ENCODE results near the gene SLC46A3. TPM values are rescaled to one million over a fixed set of nuclear protein-coding genes. Genes with fewer than 3 reads are reported as not detected.

SLC46A3 gene
- total RNA-seq, 2 experiments from 2014 or later: 10.3 to 10.9 TPM

GRCh38 chr13:28666897-28667488 is 51.8 kb downstream of the SLC46A3 start:
- CTCF ChIA-PET: no interaction called here
- ATAC-seq: no peak
- Mint-ChIP-seq H3K4me3 (no peak overlapping the region), H3K36me3 (ENCODE audit: low read depth) (peaks cover 77% of the 10 kb centered on the region), H3K27me3 (ENCODE audit: low read depth) (no peaks in the 10 kb centered on the region), H3K27ac (no peak overlapping the region), H3K4me1 (ENCODE audit: low read depth) (peaks cover 23% of the 10 kb centered on the region), H3K9me3 (ENCODE audit: insufficient read depth) (no peaks in the 10 kb centered on the region)
- DNase-seq: no peak
- POLR2A ChIA-PET: interaction anchor here (1.9 kb wide), 1 partner anchor 8 kb away, joined by 7 read pairs; the partner anchor contains the start of gene POMP

- DNase-seq: peak; percentile 48
- H3K36me3 Mint-ChIP-seq (ENCODE audit: low read depth): peaks cover 58% of the 10 kb centered on the region
Observed at GRCh38 chr13:28659621-28659970, 59.2 kb downstream of the SLC46A3 start.

GRCh38 chr13:28658796-28659620 is 59.8 kb downstream of the SLC46A3 start, which contains the start of gene POMP:
Gene POMP (plus strand): TSS chr13:28659130. CDS start chr13:28659185, 55 bp downstream.
- DNase-seq (peak; percentile 95), ATAC-seq (peak; percentile 92)
- Mint-ChIP-seq H3K36me3 (ENCODE audit: low read depth) (peaks cover 57% of the 10 kb centered on the region), H3K27me3 (ENCODE audit: low read depth) (no peaks in the 10 kb centered on the region), H3K27ac (peak within 1 kb of the TSS; percentile 97), H3K4me1 (ENCODE audit: low read depth) (peaks cover 58% of the 10 kb centered on the region), H3K9me3 (ENCODE audit: insufficient read depth) (no peaks in the 10 kb centered on the region), H3K4me3 (peak within 1 kb of the TSS; percentile 98)
- ChIA-PET POLR2A (interaction anchor here (0.5 to 2.6 kb wide), 21 partner anchors 9 to 1216 kb away, joined by 3 to 29 read pairs (median 6); partner anchors contain the start of genes PAN3 and SLC46A3), CTCF (interaction anchor here (0.7 to 2.0 kb wide), 10 partner anchors 16 to 522 kb away, joined by 3 to 9 read pairs (median 4); no protein-coding TSS in a partner anchor)

More at GRCh38 chr13:28659621-28659970, 59.2 kb downstream of the SLC46A3 start:
- Mint-ChIP-seq H3K4me3 (peak overlapping the region; percentile 98), H3K27ac (peak overlapping the region; percentile 97), H3K4me1 (ENCODE audit: low read depth) (peaks cover 58% of the 10 kb centered on the region), H3K27me3 (ENCODE audit: low read depth) (no peaks in the 10 kb centered on the region), H3K9me3 (ENCODE audit: insufficient read depth) (no peaks in the 10 kb centered on the region)
- ChIA-PET POLR2A (interaction anchor here (0.6 to 2.6 kb wide), 17 partner anchors 10 to 523 kb away, joined by 3 to 29 read pairs (median 6); partner anchors contain the start of gene SLC46A3), CTCF (interaction anchor here (0.9 to 2.0 kb wide), 7 partner anchors 16 to 335 kb away, joined by 3 to 9 read pairs (median 4); no protein-coding TSS in a partner anchor)
- ATAC-seq: peak; percentile 62

- ATAC-seq: no peak
- CTCF ChIA-PET: interaction anchor here (0.7 to 2.0 kb wide), 8 partner anchors 17 to 522 kb away, joined by 3 to 9 read pairs (median 4); no protein-coding TSS in a partner anchor
- H3K27ac Mint-ChIP-seq: peak overlapping the region; percentile 97
Observed at GRCh38 chr13:28658539-28658795, 60.3 kb downstream of the SLC46A3 start.

GRCh38 chr13:28657784-28658538 is 60.8 kb downstream of the SLC46A3 start:
- ChIA-PET POLR2A (interaction anchor here (0.8 to 2.6 kb wide), 14 partner anchors 9 to 521 kb away, joined by 3 to 29 read pairs (median 8); partner anchors contain the start of genes PAN3 and SLC46A3), CTCF (interaction anchor here (0.7 to 2.0 kb wide), 6 partner anchors 10 to 521 kb away, joined by 3 to 9 read pairs (median 4); no protein-coding TSS in a partner anchor)
- peaks cover 55% of the 10 kb centered on the region for H3K4me1 Mint-ChIP-seq (ENCODE audit: low read depth)
- peak overlapping the region; percentile 98 for H3K4me3 Mint-ChIP-seq
- ATAC-seq: no peak
- H3K27me3 Mint-ChIP-seq (ENCODE audit: low read depth): no peaks in the 10 kb centered on the region
- H3K27ac Mint-ChIP-seq: peak overlapping the region; percentile 97
- no peaks in the 10 kb centered on the region for H3K9me3 Mint-ChIP-seq (ENCODE audit: insufficient read depth)
- no peak for DNase-seq
- H3K36me3 Mint-ChIP-seq (ENCODE audit: low read depth): peaks cover 54% of the 10 kb centered on the region

More at GRCh38 chr13:28658539-28658795, 60.3 kb downstream of the SLC46A3 start:
- H3K4me1 Mint-ChIP-seq (ENCODE audit: low read depth): peaks cover 55% of the 10 kb centered on the region
- DNase-seq: no peak
- POLR2A ChIA-PET: interaction anchor here (0.8 to 2.6 kb wide), 15 partner anchors 9 to 522 kb away, joined by 3 to 29 read pairs (median 7); partner anchors contain the start of genes PAN3 and SLC46A3
- H3K36me3 Mint-ChIP-seq (ENCODE audit: low read depth): peaks cover 55% of the 10 kb centered on the region
- H3K9me3 Mint-ChIP-seq (ENCODE audit: insufficient read depth): no peaks in the 10 kb centered on the region
- no peaks in the 10 kb centered on the region for H3K27me3 Mint-ChIP-seq (ENCODE audit: low read depth)
- peak overlapping the region; percentile 98 for H3K4me3 Mint-ChIP-seq

- ATAC-seq (no peak), DNase-seq (no peak)
- Mint-ChIP-seq H3K36me3 (ENCODE audit: low read depth) (peaks cover 33% of the 10 kb centered on the region), H3K4me1 (ENCODE audit: low read depth) (peaks cover 40% of the 10 kb centered on the region), H3K27ac (no peak overlapping the region), H3K9me3 (ENCODE audit: insufficient read depth) (no peaks in the 10 kb centered on the region), H3K27me3 (ENCODE audit: low read depth) (no peaks in the 10 kb centered on the region), H3K4me3 (no peak overlapping the region)
- CTCF ChIA-PET: interaction anchor here (0.9 to 1.5 kb wide), 2 partner anchors 12 to 332 kb away, joined by 4 to 6 read pairs; no protein-coding TSS in a partner anchor
- POLR2A ChIA-PET: no interaction called here
Observed at GRCh38 chr13:28655561-28655960, 63.2 kb downstream of the SLC46A3 start.

GRCh38 chr13:28654276-28654675 is 64.5 kb downstream of the SLC46A3 start:
- CTCF ChIA-PET: interaction anchor here (0.9 kb wide), 1 partner anchor 12 kb away, joined by 3 read pairs; no protein-coding TSS in a partner anchor
- DNase-seq: no peak
- Mint-ChIP-seq H3K27me3 (ENCODE audit: low read depth) (no peaks in the 10 kb centered on the region), H3K9me3 (ENCODE audit: insufficient read depth) (no peaks in the 10 kb centered on the region), H3K4me1 (ENCODE audit: low read depth) (peaks cover 35% of the 10 kb centered on the region), H3K27ac (no peak overlapping the region), H3K36me3 (ENCODE audit: low read depth) (peaks cover 20% of the 10 kb centered on the region), H3K4me3 (no peak overlapping the region)
- POLR2A ChIA-PET: no interaction called here
- no peak for ATAC-seq

GRCh38 chr13:28653111-28653510 is 65.7 kb downstream of the SLC46A3 start:
- Mint-ChIP-seq H3K4me1 (ENCODE audit: low read depth) (peaks cover 33% of the 10 kb centered on the region), H3K9me3 (ENCODE audit: insufficient read depth) (no peaks in the 10 kb centered on the region), H3K4me3 (no peak overlapping the region), H3K27me3 (ENCODE audit: low read depth) (no peaks in the 10 kb centered on the region), H3K36me3 (ENCODE audit: low read depth) (peaks cover 15% of the 10 kb centered on the region), H3K27ac (no peak overlapping the region)
- ChIA-PET CTCF (interaction anchor here (1.0 to 2.0 kb wide), 2 partner anchors 144 to 328 kb away, joined by 4 to 6 read pairs; no protein-coding TSS in a partner anchor), POLR2A (no interaction called here)
- ATAC-seq (no peak), DNase-seq (no peak)

GRCh38 chr13:28651810-28652401 is 66.9 kb downstream of the SLC46A3 start:
- POLR2A ChIA-PET: no interaction called here
- CTCF ChIA-PET: interaction anchor here (2.0 kb wide), 1 partner anchor 145 kb away, joined by 6 read pairs; no protein-coding TSS in a partner anchor
- Mint-ChIP-seq H3K9me3 (ENCODE audit: insufficient read depth) (no peaks in the 10 kb centered on the region), H3K4me3 (no peak overlapping the region), H3K27ac (no peak overlapping the region), H3K4me1 (ENCODE audit: low read depth) (peaks cover 24% of the 10 kb centered on the region), H3K27me3 (ENCODE audit: low read depth) (no peaks in the 10 kb centered on the region), H3K36me3 (ENCODE audit: low read depth) (peaks cover 8% of the 10 kb centered on the region)
- ATAC-seq (no peak), DNase-seq (no peak)

GRCh38 chr13:28650284-28650683 is 68.5 kb downstream of the SLC46A3 start:
- H3K4me3 Mint-ChIP-seq: no peak overlapping the region
- peaks cover 14% of the 10 kb centered on the region for H3K4me1 Mint-ChIP-seq (ENCODE audit: low read depth)
- ATAC-seq: no peak
- DNase-seq: no peak
- no peak overlapping the region for H3K27ac Mint-ChIP-seq
- no peaks in the 10 kb centered on the region for H3K9me3 Mint-ChIP-seq (ENCODE audit: insufficient read depth)
- H3K27me3 Mint-ChIP-seq (ENCODE audit: low read depth): no peaks in the 10 kb centered on the region
- POLR2A ChIA-PET: no interaction called here
- peaks cover 3% of the 10 kb centered on the region for H3K36me3 Mint-ChIP-seq (ENCODE audit: low read depth)
- CTCF ChIA-PET: interaction anchor here (1.1 to 1.2 kb wide), 2 partner anchors 11 to 14 kb away, joined by 3 read pairs; no protein-coding TSS in a partner anchor

Data from activated CD8-positive, alpha-beta T cell treated with anti-CD3 and anti-CD28 coated beads, Interleukin-2, amount 10 ng/mL, durations not matched to agents 7 days and 5 days (primary cell).